ENCODE measurements around the gene IL3RA.

IL3RA gene

GRCh38 chrX:1397001-1397400, 60.4 kb downstream of the IL3RA start:
- no peak for DNase-seq (ENCODE audit: low read depth)
- TF ChIP-seq CTCF (conservative IDR thresholded peaks at IDR 0.05; ENCODE audit: low read depth, low read length) = no peak
- H3K4me3 ChIP-seq (ENCODE audit: low read depth, low read length) = no peak overlapping the region

GRCh38 chrX:1397441-1398270, 61.1 kb downstream of the IL3RA start:
- no peak overlapping the region for H3K4me3 ChIP-seq (ENCODE audit: low read depth, low read length)
- no peak for TF ChIP-seq CTCF (conservative IDR thresholded peaks at IDR 0.05; ENCODE audit: low read depth, low read length)
- no peak for DNase-seq (ENCODE audit: low read depth)

GRCh38 chrX:1398431-1399340, 62.1 kb downstream of the IL3RA start:
- TF ChIP-seq CTCF (conservative IDR thresholded peaks at IDR 0.05; ENCODE audit: low read depth, low read length) = no peak
- DNase-seq (ENCODE audit: low read depth) = no peak
- no peak overlapping the region for H3K4me3 ChIP-seq (ENCODE audit: low read depth, low read length)

GRCh38 chrX:1400049-1400448, 63.5 kb downstream of the IL3RA start:
- TF ChIP-seq CTCF (conservative IDR thresholded peaks at IDR 0.05; ENCODE audit: low read depth, low read length) = no peak
- no peak for DNase-seq (ENCODE audit: low read depth)

GRCh38 chrX:1400742-1401471, 64.3 kb downstream of the IL3RA start:
- TF ChIP-seq CTCF (conservative IDR thresholded peaks at IDR 0.05; ENCODE audit: low read depth, low read length) = no peak
- DNase-seq (ENCODE audit: low read depth) = no peak
- H3K4me3 ChIP-seq (ENCODE audit: low read depth, low read length) = no peak overlapping the region

More at GRCh38 chrX:1400049-1400448, 63.5 kb downstream of the IL3RA start:
- H3K4me3 ChIP-seq (ENCODE audit: low read depth, low read length) = no peak overlapping the region

GRCh38 chrX:1401611-1402430, 65.2 kb downstream of the IL3RA start:
- H3K4me3 ChIP-seq (ENCODE audit: low read depth, low read length) = no peak overlapping the region
- no peak for TF ChIP-seq CTCF (conservative IDR thresholded peaks at IDR 0.05; ENCODE audit: low read depth, low read length)

More at GRCh38 chrX:1401611-1402430, 65.2 kb downstream of the IL3RA start:
- no peak for DNase-seq (ENCODE audit: low read depth)
